Ectodermal cell (in vitro differentiated cells): ENCODE measurements around the gene ZNF627.
"Not testable (repeated sequence)": the region's sequence is repeated elsewhere in the genome, so short reads cannot be mapped to it uniquely, and the experiment has no call there.

Experiments used
- H3K27ac ChIP-seq: 2 replicates; pipeline ENCODE4 v1.7.0; 2013; ENCODE audit warnings: mild to moderate bottlenecking, low read depth, low read length; ENCODE audit not compliant: insufficient read depth, poor library complexity, severe bottlenecking
- H3K27me3 ChIP-seq: 2 replicates; pipeline ENCODE4 v1.7.0; 2013; ENCODE audit warnings: mild to moderate bottlenecking, low read length; ENCODE audit not compliant: insufficient read depth, control insufficient read depth, poor library complexity, severe bottlenecking
- H3K36me3 ChIP-seq: one replicate; pipeline ENCODE4 v1.7.0; 2013; ENCODE audit warnings: low read length; ENCODE audit not compliant: control insufficient read depth, insufficient read depth
- H3K4me1 ChIP-seq: one replicate; pipeline ENCODE4 v1.7.0; 2013; ENCODE audit warnings: low read length; ENCODE audit not compliant: control insufficient read depth, insufficient read depth
- H3K4me3 ChIP-seq: 2 replicates; pipeline ENCODE4 v1.7.0; 2013; ENCODE audit warnings: low read depth, low read length, control low read depth; ENCODE audit not compliant: insufficient read depth
- H3K9me3 ChIP-seq: 2 replicates; pipeline ENCODE4 v1.7.0; 2013; ENCODE audit warnings: mild to moderate bottlenecking, low read length, moderate library complexity; ENCODE audit not compliant: control insufficient read depth
- WGBS, 2 experiments: methylation state at CpG; one replicate each; pipeline ENCODE4 v1.1.7; 2013; ENCODE audit warnings: missing lambda C conversion rate in 2 of 2; 5-methylcytosine and 5-hydroxymethylcytosine counted together

The ZNF627 gene

DNA sequence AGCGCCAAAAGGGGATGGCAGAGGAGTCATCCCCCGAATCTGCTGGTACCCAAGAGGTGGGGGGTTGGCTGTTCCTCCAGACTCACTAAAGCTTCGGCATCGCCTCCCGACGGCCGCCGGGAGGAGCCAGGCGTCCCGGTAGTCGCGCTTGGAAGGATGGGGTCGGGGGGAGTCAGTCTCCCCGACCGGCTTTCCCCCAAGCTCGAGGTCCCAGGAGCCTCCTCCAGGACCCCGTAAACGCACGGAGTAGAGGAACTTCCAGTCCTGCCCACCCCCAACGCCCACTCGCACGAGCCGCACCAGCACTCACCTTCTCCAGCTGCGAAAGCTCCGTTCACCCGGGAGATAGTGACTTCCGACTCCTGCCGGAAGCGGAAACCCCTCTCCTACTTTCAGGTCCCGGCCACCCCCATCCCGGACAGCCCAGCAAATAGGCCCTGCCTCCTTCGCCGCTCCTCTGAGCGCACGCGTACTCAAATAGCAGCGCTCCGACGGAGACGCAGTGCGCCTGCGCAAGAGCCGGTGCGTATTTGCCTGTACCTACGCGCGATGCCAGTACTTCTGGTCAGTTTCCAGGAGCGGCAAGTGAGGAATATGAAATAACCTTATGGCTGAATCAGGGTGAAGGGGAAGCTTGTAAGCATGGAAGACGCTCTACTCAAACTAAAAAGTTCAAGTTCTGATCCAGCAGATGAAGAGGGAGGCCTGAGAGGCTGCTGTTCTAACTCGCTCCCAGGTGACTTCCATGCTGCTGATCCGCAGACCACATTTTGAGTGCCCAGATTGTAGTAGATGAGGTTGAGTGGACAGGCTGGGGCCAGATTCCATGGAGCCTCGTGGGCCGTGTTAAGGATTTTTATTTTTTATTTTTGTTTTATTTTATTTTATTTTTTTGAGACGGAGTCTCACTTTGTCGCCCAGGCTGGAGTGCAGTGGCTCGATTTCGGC is 38.1 kb upstream of the ZNF627 start, which contains the start of gene ELOF1:
Gene ELOF1, minus strand, starts transcription at position 350 of the 948 bp plus-strand sequence. CDS start 4,883 bp downstream, outside the sequence.
- H3K4me3 ChIP-seq = peak within 1 kb of the TSS; percentile 74
- no peaks in the 10 kb centered on the region for H3K27me3 ChIP-seq
- H3K36me3 ChIP-seq = no peaks in the 10 kb centered on the region
- H3K9me3 ChIP-seq = no peaks in the 10 kb centered on the region
- H3K27ac ChIP-seq = no peak within 1 kb of the TSS
- WGBS, 2 experiments = 7% methylated on average over 55 to 57 of the region's 57 CpGs
- H3K4me1 ChIP-seq = peaks cover 3% of the 10 kb centered on the region

- Histone ChIP-seq H3K4me1 (peaks cover 3% of the 10 kb centered on the region), H3K4me3 (no peak overlapping the region), H3K36me3 (no peaks in the 10 kb centered on the region), H3K9me3 (no peaks in the 10 kb centered on the region), H3K27ac (no peak overlapping the region), H3K27me3 (no peaks in the 10 kb centered on the region)
- WGBS, 2 experiments = 41 to 43% methylated on average over 9 of the region's 9 CpGs
Observed at GRCh38 chr19:11560404-11561051, 36.8 kb upstream of the ZNF627 start.

- H3K27ac ChIP-seq = no peak overlapping the region
- no peaks in the 10 kb centered on the region for H3K9me3 ChIP-seq
- 91 to 92% methylated on average over 8 of the region's 8 CpGs for WGBS, 2 experiments
- H3K36me3 ChIP-seq = no peaks in the 10 kb centered on the region
- H3K27me3 ChIP-seq = no peaks in the 10 kb centered on the region
- H3K4me1 ChIP-seq = peaks cover 3% of the 10 kb centered on the region
- H3K4me3 ChIP-seq = no peak overlapping the region
Observed at GRCh38 chr19:11563532-11563931, 33.8 kb upstream of the ZNF627 start.

- H3K27me3 ChIP-seq, H3K36me3 ChIP-seq, H3K4me1 ChIP-seq, H3K9me3 ChIP-seq, H3K4me3 ChIP-seq, H3K27ac ChIP-seq: not testable (repeated sequence)
- 94 to 95% methylated on average over 5 to 6 of the region's 6 CpGs for WGBS, 2 experiments
Observed at GRCh38 chr19:11564082-11564807, 33.0 kb upstream of the ZNF627 start.

GRCh38 chr19:11565649-11565980 is 31.7 kb upstream of the ZNF627 start:
- WGBS, 2 experiments = 94 to 97% methylated on average over 5 of the region's 5 CpGs
- not testable (repeated sequence) for H3K36me3 ChIP-seq, H3K27ac ChIP-seq, H3K27me3 ChIP-seq, H3K9me3 ChIP-seq, H3K4me3 ChIP-seq, H3K4me1 ChIP-seq

DNA sequence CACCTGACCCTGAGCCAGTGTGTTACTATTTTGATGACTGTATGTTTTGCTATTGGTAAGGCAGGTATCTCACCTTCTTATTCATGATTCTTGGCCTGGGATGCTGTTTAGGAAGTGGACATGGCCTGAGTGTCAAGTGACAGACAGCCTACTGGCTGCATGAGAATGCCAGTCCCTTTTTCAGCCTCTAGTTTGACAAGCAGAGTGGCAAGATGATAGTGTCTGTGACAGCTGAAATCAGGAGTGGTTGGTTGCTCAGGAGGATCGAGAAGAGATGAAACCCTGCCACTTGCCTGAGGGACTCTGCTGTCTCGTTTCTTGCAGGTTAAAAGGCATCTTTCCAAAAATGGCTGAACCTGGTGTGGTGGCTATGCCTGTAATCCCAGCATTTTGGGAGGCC is 31.1 kb upstream of the ZNF627 start:
- H3K27me3 ChIP-seq = no peaks in the 10 kb centered on the region
- H3K9me3 ChIP-seq = no peaks in the 10 kb centered on the region
- no peaks in the 10 kb centered on the region for H3K4me1 ChIP-seq
- WGBS, 2 experiments = 95 to 96% methylated on average over 2 of the region's 2 CpGs
- H3K36me3 ChIP-seq = no peaks in the 10 kb centered on the region
- no peak overlapping the region for H3K27ac ChIP-seq
- H3K4me3 ChIP-seq = no peak overlapping the region

DNA sequence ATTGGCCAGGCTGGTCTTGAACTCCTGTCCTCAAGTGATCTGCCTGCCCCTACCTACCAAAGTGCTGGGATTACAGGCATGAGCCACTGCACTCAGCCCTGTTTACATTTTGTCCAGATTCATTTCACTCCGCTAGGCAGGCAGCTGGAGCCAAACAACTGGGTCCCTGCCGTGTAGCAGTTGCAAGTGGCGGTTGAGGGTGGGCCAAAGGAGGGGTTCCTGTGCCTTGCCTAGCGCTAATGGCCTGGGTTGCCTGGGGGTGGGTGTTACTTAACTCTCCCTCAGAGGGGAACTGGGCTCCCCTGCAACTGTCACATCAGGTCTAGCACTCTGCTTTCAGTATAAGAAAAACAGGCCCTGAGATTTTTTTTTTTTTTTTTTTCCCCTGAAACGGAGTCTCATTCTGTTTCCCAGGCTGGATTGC is 27.2 kb upstream of the ZNF627 start:
- 78 to 84% methylated on average over 5 of the region's 5 CpGs for WGBS, 2 experiments
- no peak overlapping the region for H3K27ac ChIP-seq
- H3K9me3 ChIP-seq = no peaks in the 10 kb centered on the region
- no peak overlapping the region for H3K4me3 ChIP-seq
- no peaks in the 10 kb centered on the region for H3K36me3 ChIP-seq
- no peaks in the 10 kb centered on the region for H3K4me1 ChIP-seq
- no peaks in the 10 kb centered on the region for H3K27me3 ChIP-seq

DNA sequence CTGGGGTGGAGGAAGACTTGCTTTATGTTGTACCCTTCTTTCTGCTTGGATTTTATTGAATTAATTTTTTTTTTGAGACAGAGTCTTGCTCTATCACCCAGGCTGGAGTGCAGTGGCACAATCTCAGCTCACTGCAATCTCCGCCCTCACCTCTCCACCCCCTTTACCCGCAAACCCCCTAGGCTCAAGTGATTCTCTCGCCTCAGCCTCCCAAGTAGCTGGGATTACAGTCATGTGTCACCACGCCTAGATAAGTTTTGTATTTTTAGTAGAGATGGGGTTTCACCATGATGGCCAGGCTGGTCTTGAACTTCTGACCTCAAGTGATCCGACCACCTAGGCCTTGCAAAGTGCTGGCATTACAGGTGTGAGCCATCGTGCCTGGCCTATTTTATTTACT is 23.9 kb upstream of the ZNF627 start:
- not testable (repeated sequence) for H3K4me3 ChIP-seq, H3K27me3 ChIP-seq, H3K9me3 ChIP-seq, H3K4me1 ChIP-seq, H3K36me3 ChIP-seq, H3K27ac ChIP-seq
- whole genome bisulfite sequencing, 2 experiments = 91 to 93% methylated on average over 6 of the region's 6 CpGs

DNA sequence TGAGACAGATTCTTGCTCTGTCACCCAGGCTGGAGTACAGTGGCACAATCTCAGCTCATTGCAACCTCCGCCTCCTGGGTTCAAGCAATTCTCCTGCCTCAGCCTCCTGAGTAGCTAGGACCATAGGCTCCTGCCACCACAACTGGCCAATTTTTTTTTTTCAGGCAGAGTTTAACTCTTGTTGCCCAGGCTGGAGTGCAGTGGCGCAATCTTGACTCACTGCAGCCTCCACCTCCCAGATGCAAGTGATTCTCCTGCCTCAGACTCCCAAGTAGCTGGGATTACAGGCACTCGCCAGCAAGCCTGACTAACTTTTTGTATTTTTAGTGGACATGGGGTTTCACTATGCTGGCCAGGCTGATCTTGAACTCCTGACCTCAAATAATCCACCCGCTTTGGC is 23.5 kb upstream of the ZNF627 start:
- H3K4me1 ChIP-seq, H3K27me3 ChIP-seq, H3K27ac ChIP-seq, H3K9me3 ChIP-seq, H3K36me3 ChIP-seq, H3K4me3 ChIP-seq: not testable (repeated sequence)
- 84 to 87% methylated on average over 4 of the region's 4 CpGs for WGBS, 2 experiments

DNA sequence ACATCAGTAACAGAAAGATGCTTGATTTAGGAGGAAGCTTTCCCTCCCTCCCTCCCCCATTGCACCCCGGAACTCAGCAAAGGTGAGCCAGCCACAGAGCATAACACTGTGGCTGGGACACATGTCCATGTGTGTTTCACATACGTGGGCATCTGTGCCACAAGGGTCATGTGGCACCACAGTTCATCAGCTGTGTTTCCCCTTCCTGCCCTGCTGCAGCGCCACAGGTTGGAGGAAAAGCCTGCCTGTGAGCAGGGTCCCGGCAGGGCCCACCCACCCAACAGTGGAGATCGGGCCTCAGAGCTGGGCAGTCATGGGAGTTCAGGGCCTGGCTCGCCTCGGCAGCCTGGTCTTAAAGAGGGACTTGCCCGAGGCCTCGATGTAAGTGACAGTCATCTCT is 22.6 kb upstream of the ZNF627 start:
- Histone ChIP-seq H3K9me3 (no peaks in the 10 kb centered on the region), H3K27ac (no peak overlapping the region), H3K36me3 (no peaks in the 10 kb centered on the region), H3K4me3 (no peak overlapping the region), H3K27me3 (no peaks in the 10 kb centered on the region), H3K4me1 (no peaks in the 10 kb centered on the region)
- 91 to 95% methylated on average over 9 of the region's 9 CpGs for WGBS, 2 experiments
